ENCODE results near the gene MYOT.
A peak's percentile ranks its signal among the peaks of the same experiment; 100 is the strongest.

The MYOT gene

DNA sequence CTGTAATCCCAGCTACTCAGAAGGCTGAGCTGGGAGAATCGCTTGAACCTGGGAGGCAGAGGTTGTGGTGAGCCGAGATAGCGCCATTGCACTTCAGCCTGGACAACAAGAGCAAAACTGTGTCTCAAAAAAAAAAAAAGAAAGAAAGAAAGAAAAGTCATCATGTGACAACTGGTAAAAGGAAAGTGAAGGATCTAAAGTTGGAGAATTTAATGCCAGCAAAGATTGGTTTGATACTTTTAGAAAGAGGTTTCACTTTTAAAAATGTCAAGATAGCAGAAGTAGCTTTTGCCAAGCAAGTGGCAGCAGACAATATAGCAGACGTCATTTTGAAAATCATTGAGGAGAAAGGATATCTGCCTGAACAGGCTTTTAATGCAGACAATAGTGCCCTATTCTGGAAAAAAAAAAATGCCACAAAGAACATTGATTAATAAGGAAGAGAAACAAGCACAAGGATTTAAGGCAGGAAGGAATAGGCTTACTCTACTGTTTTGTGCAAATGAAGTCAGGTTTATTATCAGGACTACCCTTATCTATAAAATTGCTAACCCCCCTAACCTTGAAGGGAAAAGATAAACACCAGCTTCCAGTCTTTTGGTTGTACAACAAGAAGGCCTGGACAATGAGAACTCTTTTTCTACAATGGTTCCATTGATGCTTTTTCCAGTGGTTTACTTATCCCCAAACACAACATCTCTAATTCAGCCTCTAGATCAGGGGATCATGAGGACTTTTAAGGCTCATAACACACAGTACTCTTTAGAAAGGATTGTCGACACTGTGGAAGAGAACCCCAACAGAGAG is 33.6 kb downstream of the MYOT start:
- DNase-seq (ENCODE audit: low read depth) = no peak
- no peak overlapping the region for H3K4me3 ChIP-seq (ENCODE audit: low read depth, low read length)
- TF ChIP-seq, protein P1, sequence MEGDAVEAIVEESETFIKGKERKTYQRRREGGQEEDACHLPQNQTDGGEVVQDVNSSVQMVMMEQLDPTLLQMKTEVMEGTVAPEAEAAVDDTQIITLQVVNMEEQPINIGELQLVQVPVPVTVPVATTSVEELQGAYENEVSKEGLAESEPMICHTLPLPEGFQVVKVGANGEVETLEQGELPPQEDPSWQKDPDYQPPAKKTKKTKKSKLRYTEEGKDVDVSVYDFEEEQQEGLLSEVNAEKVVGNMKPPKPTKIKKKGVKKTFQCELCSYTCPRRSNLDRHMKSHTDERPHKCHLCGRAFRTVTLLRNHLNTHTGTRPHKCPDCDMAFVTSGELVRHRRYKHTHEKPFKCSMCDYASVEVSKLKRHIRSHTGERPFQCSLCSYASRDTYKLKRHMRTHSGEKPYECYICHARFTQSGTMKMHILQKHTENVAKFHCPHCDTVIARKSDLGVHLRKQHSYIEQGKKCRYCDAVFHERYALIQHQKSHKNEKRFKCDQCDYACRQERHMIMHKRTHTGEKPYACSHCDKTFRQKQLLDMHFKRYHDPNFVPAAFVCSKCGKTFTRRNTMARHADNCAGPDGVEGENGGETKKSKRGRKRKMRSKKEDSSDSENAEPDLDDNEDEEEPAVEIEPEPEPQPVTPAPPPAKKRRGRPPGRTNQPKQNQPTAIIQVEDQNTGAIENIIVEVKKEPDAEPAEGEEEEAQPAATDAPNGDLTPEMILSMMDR (IDR thresholded peaks at IDR 0.05; ENCODE audit: low read depth, low read length, missing control alignments) = no peak
- in situ Hi-C loops (cut with HindIII; ENCODE audit: low sequenced_read_pairs) = no loop called here

GRCh38 chr5:137902408-137903133 is 34.9 kb downstream of the MYOT start:
- no peak overlapping the region for H3K4me3 ChIP-seq (ENCODE audit: low read depth, low read length)
- in situ Hi-C loops (cut with HindIII; ENCODE audit: low sequenced_read_pairs) = no loop called here
- TF ChIP-seq, protein P1 (IDR thresholded peaks at IDR 0.05; ENCODE audit: low read depth, low read length, missing control alignments) = no peak
- no peak for DNase-seq (ENCODE audit: low read depth)

- H3K4me3 ChIP-seq (ENCODE audit: low read depth, low read length) = no peak overlapping the region
- TF ChIP-seq, protein P1 (IDR thresholded peaks at IDR 0.05; ENCODE audit: low read depth, low read length, missing control alignments) = no peak
- no peak for DNase-seq (ENCODE audit: low read depth)
- in situ Hi-C loops (cut with HindIII; ENCODE audit: low sequenced_read_pairs) = no loop called here
Observed at GRCh38 chr5:137914758-137915157, 47.1 kb downstream of the MYOT start.

GRCh38 chr5:137916923-137917322 is 49.3 kb downstream of the MYOT start:
- no peak for DNase-seq (ENCODE audit: low read depth)
- in situ Hi-C loops (cut with HindIII; ENCODE audit: low sequenced_read_pairs) = no loop called here
- H3K4me3 ChIP-seq (ENCODE audit: low read depth, low read length) = no peak overlapping the region
- TF ChIP-seq, protein P1 (IDR thresholded peaks at IDR 0.05; ENCODE audit: low read depth, low read length, missing control alignments) = no peak

DNA sequence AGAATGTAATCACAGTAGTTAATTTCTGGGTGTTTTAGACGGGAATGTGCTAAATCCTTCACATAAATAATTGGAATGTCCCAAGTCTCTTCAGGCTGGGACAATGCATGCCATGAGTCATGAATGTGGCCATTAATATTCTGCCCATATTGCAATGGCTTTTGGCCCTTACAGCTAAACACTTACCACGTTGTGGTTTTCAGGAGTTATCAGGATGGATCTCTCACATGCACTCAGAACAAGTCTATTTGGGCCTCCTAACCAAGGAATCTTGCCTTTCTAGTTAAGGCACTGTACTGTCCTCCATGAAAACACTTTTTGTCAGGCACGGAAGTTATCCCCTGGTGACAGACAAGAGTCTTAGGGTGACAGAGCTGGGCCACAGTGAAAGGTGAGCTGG is 54.3 kb downstream of the MYOT start:
- peak; percentile 12 for DNase-seq (ENCODE audit: low read depth)
- in situ Hi-C loops (cut with HindIII; ENCODE audit: low sequenced_read_pairs) = no loop called here
- TF ChIP-seq, protein P1 (IDR thresholded peaks at IDR 0.05; ENCODE audit: low read depth, low read length, missing control alignments) = no peak

GRCh38 chr5:137923856-137924255 is 56.2 kb downstream of the MYOT start:
- no peak for DNase-seq (ENCODE audit: low read depth)
- in situ Hi-C loops (cut with HindIII; ENCODE audit: low sequenced_read_pairs) = no loop called here
- H3K4me3 ChIP-seq (ENCODE audit: low read depth, low read length) = no peak overlapping the region
- TF ChIP-seq, protein P1 (IDR thresholded peaks at IDR 0.05; ENCODE audit: low read depth, low read length, missing control alignments) = peak; percentile 10

More for the DNA sequence above, 54.3 kb downstream of the MYOT start:
- no peak overlapping the region for H3K4me3 ChIP-seq (ENCODE audit: low read depth, low read length)

All from astrocyte of the cerebellum (primary cell).